ENCODE measurements around the gene HP1BP3.

- TF ChIP-seq CTCF (IDR thresholded peaks at IDR 0.05): no peak
- TF ChIP-seq POLR2A (IDR thresholded peaks at IDR 0.05): no peak
These were observed 71.7 kb downstream of the HP1BP3 start for GRCh38 chr1:20715406-20715805.
